Measurements from ENCODE around the gene IFNGR1.

DNA sequence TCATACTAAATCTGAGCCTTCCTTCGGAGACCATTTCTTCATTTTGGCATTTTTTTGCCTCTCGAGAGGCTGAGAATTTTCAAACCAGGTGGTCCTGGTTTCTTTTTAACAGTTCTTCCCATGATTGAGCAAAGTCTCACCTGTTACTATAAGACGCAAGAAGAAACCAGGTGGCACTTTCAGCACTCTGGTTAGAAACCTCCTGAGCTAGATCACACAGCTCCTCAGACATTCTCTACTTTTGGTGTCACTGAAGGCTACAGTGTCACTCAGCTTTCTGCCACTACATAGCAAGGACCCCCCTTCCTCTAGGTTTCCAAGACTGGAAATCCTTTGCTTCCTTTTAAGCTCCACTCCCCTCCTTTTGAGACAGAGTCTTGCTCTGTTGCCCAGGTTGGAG lies 7.3 kb downstream of the IFNGR1 start:
- no peak for TF ChIP-seq CTCF (IDR thresholded peaks at IDR 0.05; ENCODE audit: borderline replicate concordance, extremely low read depth, low read length, poor library complexity, severe bottlenecking)
- TF ChIP-seq EZH2 (IDR thresholded peaks at IDR 0.05; ENCODE audit: borderline replicate concordance, low read depth, low read length, severe bottlenecking), result no peak

All from DND-41 (cell line).